GM12878 (cell line): ENCODE measurements around the gene TRPM6. TPM values are rescaled to one million over a fixed set of nuclear protein-coding genes. Genes with fewer than 3 reads are reported as not detected.

Source experiments
- ATAC-seq: fragments of 200-7000 bp; cut with Tn5 transposase; 3 replicates; pipeline ENCODE4 v1.9.1; 2020; ENCODE audit warnings: mild to moderate bottlenecking, moderate library complexity
- BruUV-seq: library from RNA; stranded (reverse); fragments of 400-500 nt; replicated peaks from 2 replicates; lab custom pipeline; 2021; lab: Mats Ljungman, UMichigan
- CTCF ChIA-PET: fragments of 300-600 bp; sonication (Branson Sonifier 250); formaldehyde crosslinking; extraction: SDS; loops from one replicate; lab custom pipeline; 2021; ENCODE audit warnings: inconsistent platforms; lab: Yijun Ruan, JAX
- POLR2A ChIA-PET: fragments of 350-600 bp; formaldehyde crosslinking; extraction: SDS; loops from one replicate; lab custom pipeline; 2021; ENCODE audit warnings: inconsistent platforms; lab: Charles Lee
- RAD21 ChIA-PET: fragments of 300-600 bp; sonication (Branson Sonifier 250); formaldehyde crosslinking; loops from one replicate; lab custom pipeline; 2023; ENCODE audit warnings: antibody characterized with exemption; ENCODE audit not compliant: unreplicated experiment; lab: Charles Lee
- SMC1A ChIA-PET: fragments of 300-600 bp; sonication (Branson Sonifier 250); formaldehyde crosslinking; loops from one replicate; lab custom pipeline; 2023; ENCODE audit not compliant: unreplicated experiment, uncharacterized antibody; lab: Charles Lee
- DNase-seq: peaks from one replicate; pipeline ENCODE4 v3.0.0-alpha.2; 2011; ENCODE audit warnings: low read depth, low spot score
- FAIRE-seq: peaks from 3 replicates; lab custom pipeline; 2011; peaks lifted over from hg19 to GRCh38; lab: Jason Lieb, UNC
- H2AFZ ChIP-seq: 2 replicates; pipeline ENCODE4 v1.6.0; 2011; ENCODE audit warnings: low read depth, low read length, control low read depth; ENCODE audit not compliant: control insufficient read depth
- H3K27ac ChIP-seq: 2 replicates; pipeline ENCODE4 v1.5.1; 2011; ENCODE audit warnings: control low read depth; ENCODE audit not compliant: control insufficient read depth, insufficient read depth
- H3K27me3 ChIP-seq, 2 experiments: replicated peaks in 1 of 2; 2 replicates each; pipeline versions ENCODE4 v1.6.0 to v1.6.1; 2011; ENCODE audit warnings: low read length in 1 of 2; ENCODE audit not compliant: control insufficient read depth in 2 of 2, insufficient read depth in 2 of 2
- H3K36me3 ChIP-seq, 2 experiments: 2 replicates each; pipeline ENCODE4 v1.5.1; 2011; ENCODE audit warnings: low read length in 1 of 2; ENCODE audit not compliant: control insufficient read depth in 2 of 2, insufficient read depth in 2 of 2
- H3K4me1 ChIP-seq: 2 replicates; pipeline ENCODE4 v1.6.1; 2011; ENCODE audit warnings: mild to moderate bottlenecking, low read length, moderate library complexity, mixed read lengths; ENCODE audit not compliant: control insufficient read depth, insufficient read depth
- H3K4me2 ChIP-seq: 2 replicates; pipeline ENCODE4 v1.6.0; 2011; ENCODE audit warnings: control low read depth; ENCODE audit not compliant: control insufficient read depth, insufficient read depth
- H3K4me3 ChIP-seq: fragments of 200-600 bp; sonication (generic); 2 replicates; pipeline ENCODE4 v1.5.1; 2016
- H3K79me2 ChIP-seq: 2 replicates; pipeline ENCODE4 v1.6.0; 2011; ENCODE audit warnings: low read length; ENCODE audit not compliant: control insufficient read depth, insufficient read depth
- H3K9ac ChIP-seq: 2 replicates; pipeline ENCODE4 v1.8.0; 2011; ENCODE audit warnings: low read length, control low read depth, mixed read lengths; ENCODE audit not compliant: control insufficient read depth, insufficient read depth
- H3K9me3 ChIP-seq: replicated peaks from 3 replicates; pipeline ENCODE4 v1.5.1; 2011; ENCODE audit warnings: mild to moderate bottlenecking, low read length; ENCODE audit not compliant: control insufficient read depth, insufficient read depth
- H4K20me1 ChIP-seq: 2 replicates; pipeline ENCODE4 v1.6.0; 2011; ENCODE audit not compliant: control insufficient read depth, insufficient read depth
- CBFB ChIP-seq: IDR thresholded peaks from 2 replicates; pipeline ENCODE4 v1.6.1; 2016; ENCODE audit warnings: antibody characterized with exemption, low read depth
- CHD4 ChIP-seq: fragments of 200-600 bp; sonication (generic); IDR thresholded peaks from 2 replicates; pipeline ENCODE4 v1.6.1; 2016; ENCODE audit warnings: mild to moderate bottlenecking
- EP300 ChIP-seq, 2 experiments: fragments of 150-350 bp in 1 of 2; IDR thresholded peaks; 2 replicates each; pipeline ENCODE4 v1.6.1; 2011 to 2012; ENCODE audit warnings: low read depth in 2 of 2, low read length in 2 of 2, borderline replicate concordance in 1 of 2, improper control_type of control experiment in 1 of 2, inconsistent platforms in 1 of 2; ENCODE audit not compliant: control insufficient read depth in 1 of 2
- MYC ChIP-seq: IDR thresholded peaks from 2 replicates; pipeline ENCODE4 v1.6.1; 2011; ENCODE audit warnings: mild to moderate bottlenecking, low read length, moderate library complexity, inconsistent platforms; ENCODE audit not compliant: insufficient read depth, insufficient replicate concordance, insufficient read length, severe bottlenecking
- NFXL1 ChIP-seq: fragments of 450-650 bp; IDR thresholded peaks from 2 replicates; pipeline ENCODE4 v1.6.1; 2017; ENCODE audit warnings: antibody characterized with exemption, mild to moderate bottlenecking, borderline replicate concordance
- NKRF ChIP-seq: fragments of 450-650 bp; conservative IDR thresholded peaks from 2 replicates; pipeline ENCODE4 v1.6.1; 2017; ENCODE audit warnings: mild to moderate bottlenecking, moderate library complexity
- SMAD5 ChIP-seq: IDR thresholded peaks from 2 replicates; pipeline ENCODE4 v1.6.1; 2016; ENCODE audit warnings: antibody characterized with exemption, low read depth
- STAT3 ChIP-seq: IDR thresholded peaks from 2 replicates; pipeline ENCODE4 v1.6.1; 2011; ENCODE audit warnings: low read depth, low read length, improper control_type of control experiment
- ZNF687 ChIP-seq: fragments of 450-650 bp; IDR thresholded peaks from 2 replicates; pipeline ENCODE4 v1.6.1; 2017; ENCODE audit warnings: mild to moderate bottlenecking, moderate library complexity
- WGBS: methylation state at CpG from one replicate; pipeline ENCODE4 v1.1.6; 2016; ENCODE audit warnings: low lambda C conversion rate; ENCODE audit not compliant: insufficient replicate concordance, insufficient coverage; ENCODE audit errors: missing lambda C conversion rate; 5-methylcytosine and 5-hydroxymethylcytosine counted together
- in situ Hi-C: fragments of 300-500 bp; cut with MboI; formaldehyde crosslinking; loops from 9 replicates; pipeline ENCODE4 v1.14.3; 2018; ENCODE audit warnings: mixed read lengths
- intact Hi-C: fragments of 100-400 bp; cut with micrococcal nuclease; formaldehyde crosslinking; loops from one replicate; pipeline ENCODE4 v1.14.2; 2022; ENCODE audit not compliant: unreplicated experiment
- polyA plus RNA-seq, 11 experiments: library from polyadenylated mRNA; depleted of rRNA in 4 of 11; unstranded in 6 of 11; stranded (reverse) in 5 of 11; fragments of >200 nt; fragmentation: Nextera tagmentation in 4 of 11; fragmentation: Illumina TruSeq in 1 of 11; extraction: Ambion mirVana in 4 of 11; extraction: Trizol in 1 of 11; gene quantifications; 1 replicate in 1 of 11; 2 replicates in 10 of 11; pipeline versions ENCODE4 v1.2.1 to v1.2.3, GENCODE V29; 2011 to 2016; ENCODE audit warnings: inconsistent platforms in 2 of 11, missing spikeins in 2 of 11, low read depth in 1 of 11
- total RNA-seq, 4 experiments: library from RNA; depleted of rRNA in 3 of 4; stranded (reverse); fragments of >200 nt in 3 of 4; fragmentation: Illumina TruSeq in 1 of 4; extraction: Trizol in 1 of 4; gene quantifications; 2 replicates each; pipeline versions ENCODE4 v1.2.1 to v1.2.3, GENCODE V29; 2013 to 2021

TRPM6 gene
- total and polyA plus RNA-seq, 10 of the 15 experiments (the other 5 are each of a cell fraction or from before 2014, with no cell fraction given), result under 0.01 to 0.34 (median 0.05) TPM; not detected in 1

GRCh38 chr9:74755999-74756398 lies 131.7 kb downstream of the TRPM6 start:
- no peak overlapping the region for H3K27ac ChIP-seq
- intact Hi-C loops (no loop called here), in situ Hi-C loops (no loop called here)
- no TSS peak for BruUV-seq
- no peak overlapping the region for H2AFZ ChIP-seq
- DNase-seq (no peak), FAIRE-seq (no peak), ATAC-seq (no peak)
- no peaks in the 10 kb centered on the region for H3K4me1 ChIP-seq
- H3K4me3 ChIP-seq, result no peak overlapping the region
- no peaks in the 10 kb centered on the region for H4K20me1 ChIP-seq
- RAD21 ChIA-PET, result no interaction called here
- no peak overlapping the region for H3K4me2 ChIP-seq
- no peak overlapping the region for H3K9ac ChIP-seq
- no peaks in the 10 kb centered on the region for H3K9me3 ChIP-seq
- H3K79me2 ChIP-seq, result no peaks in the 10 kb centered on the region
- 97% methylated on average over 3 of the region's 3 CpGs for WGBS
- H3K27me3 ChIP-seq, result no peaks in the 10 kb centered on the region; a peak in 1 of 4 replicates
- CTCF ChIA-PET, result interaction anchor here (0.8 kb wide), 1 partner anchor 113 kb away, joined by 5 read pairs; no protein-coding TSS in a partner anchor
- POLR2A ChIA-PET, result no interaction called here
- TF ChIP-seq CHD4 (no peak), MYC (no peak), NFXL1 (no peak), EP300 (IDR thresholded peaks at IDR 0.05; ENCODE audit: borderline replicate concordance in 1 of 2, control insufficient read depth in 1 of 2, low read depth in 2 of 2, low read length in 2 of 2) (no peak)
- no peaks in the 10 kb centered on the region for H3K36me3 ChIP-seq
- SMC1A ChIA-PET, result interaction anchor here (0.9 kb wide), 1 partner anchor 13 kb away, joined by 3 read pairs; no protein-coding TSS in a partner anchor

- H4K20me1 ChIP-seq, result no peaks in the 10 kb centered on the region
- ChIA-PET CTCF (no interaction called here), SMC1A (no interaction called here), RAD21 (no interaction called here), POLR2A (no interaction called here)
- FAIRE-seq (no peak), ATAC-seq (no peak), DNase-seq (no peak)
- H3K27me3 ChIP-seq, result no peaks in the 10 kb centered on the region; a peak in 1 of 4 replicates
- H3K27ac ChIP-seq, result no peak overlapping the region
- H3K4me3 ChIP-seq, result no peak overlapping the region
- no peaks in the 10 kb centered on the region for H3K79me2 ChIP-seq
- H3K4me2 ChIP-seq, result no peak overlapping the region
- H3K9ac ChIP-seq, result no peak overlapping the region
- H3K4me1 ChIP-seq, result no peaks in the 10 kb centered on the region
- H3K36me3 ChIP-seq, result no peaks in the 10 kb centered on the region
- no peak overlapping the region for H2AFZ ChIP-seq
- intact Hi-C loops, result no loop called here
- in situ Hi-C loops, result no loop called here
- BruUV-seq, result no TSS peak
- no peaks in the 10 kb centered on the region for H3K9me3 ChIP-seq
- TF ChIP-seq STAT3 (no peak), NKRF (no peak), CBFB (no peak), SMAD5 (no peak), ZNF687 (no peak)
These were observed 132.4 kb downstream of the TRPM6 start for GRCh38 chr9:74755355-74755754.
